HG02642 (cell line): Measurements from ENCODE around the gene FUT8.

Experiments used
- ATAC-seq: cut with Tn5 transposase; IDR thresholded peaks from one replicate; pipeline ENCODE4 v1.9.1; 2021; ENCODE audit warnings: mild to moderate bottlenecking; ENCODE audit not compliant: unreplicated experiment, poor library complexity

FUT8 gene

DNA sequence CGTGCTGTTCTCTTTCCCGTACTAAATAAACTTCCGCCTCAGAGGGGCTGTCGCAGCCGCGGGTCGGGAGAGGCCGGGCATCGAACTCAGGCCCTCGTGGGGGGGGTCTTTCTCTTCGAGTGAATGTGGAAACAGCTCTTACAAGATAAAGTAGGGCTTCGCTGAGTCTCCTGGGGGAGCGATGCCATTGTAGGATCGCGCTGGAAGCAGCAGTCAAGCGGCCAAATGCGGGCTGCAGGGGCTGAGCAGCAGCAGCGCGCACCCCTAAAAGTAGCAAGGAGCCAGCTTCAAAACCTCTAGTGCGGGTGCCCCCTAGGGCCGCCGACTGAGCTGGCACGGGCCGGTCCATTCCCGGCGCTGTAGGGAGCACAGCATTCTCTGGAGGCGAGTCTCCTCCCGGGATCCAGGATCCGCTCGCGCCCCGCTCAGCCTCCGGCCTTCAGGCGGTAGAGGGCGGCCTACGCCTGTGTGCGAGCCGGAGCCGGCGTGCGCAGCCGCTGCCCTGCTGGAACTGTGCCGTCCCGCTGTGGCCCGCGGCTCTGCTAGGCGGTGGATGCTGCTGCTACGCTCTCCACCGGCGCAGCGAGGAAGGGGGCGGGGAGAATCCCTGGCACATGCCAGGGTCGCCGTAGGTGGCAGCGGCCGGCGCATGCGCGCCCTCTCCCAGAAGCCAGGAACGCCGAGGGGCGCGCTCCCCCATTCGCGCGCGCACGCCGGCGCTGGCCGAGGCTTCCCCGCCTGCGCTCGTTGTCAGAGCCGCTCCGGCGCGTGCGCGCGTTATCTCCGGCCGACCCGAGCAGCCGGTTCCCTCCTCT lies at the start of gene FUT8:
Gene FUT8, plus strand, starts transcription at position 699 of the 815 bp plus-strand sequence. CDS start 148,834 bp downstream, outside the sequence.
- ATAC-seq, result peak; percentile 76

DNA sequence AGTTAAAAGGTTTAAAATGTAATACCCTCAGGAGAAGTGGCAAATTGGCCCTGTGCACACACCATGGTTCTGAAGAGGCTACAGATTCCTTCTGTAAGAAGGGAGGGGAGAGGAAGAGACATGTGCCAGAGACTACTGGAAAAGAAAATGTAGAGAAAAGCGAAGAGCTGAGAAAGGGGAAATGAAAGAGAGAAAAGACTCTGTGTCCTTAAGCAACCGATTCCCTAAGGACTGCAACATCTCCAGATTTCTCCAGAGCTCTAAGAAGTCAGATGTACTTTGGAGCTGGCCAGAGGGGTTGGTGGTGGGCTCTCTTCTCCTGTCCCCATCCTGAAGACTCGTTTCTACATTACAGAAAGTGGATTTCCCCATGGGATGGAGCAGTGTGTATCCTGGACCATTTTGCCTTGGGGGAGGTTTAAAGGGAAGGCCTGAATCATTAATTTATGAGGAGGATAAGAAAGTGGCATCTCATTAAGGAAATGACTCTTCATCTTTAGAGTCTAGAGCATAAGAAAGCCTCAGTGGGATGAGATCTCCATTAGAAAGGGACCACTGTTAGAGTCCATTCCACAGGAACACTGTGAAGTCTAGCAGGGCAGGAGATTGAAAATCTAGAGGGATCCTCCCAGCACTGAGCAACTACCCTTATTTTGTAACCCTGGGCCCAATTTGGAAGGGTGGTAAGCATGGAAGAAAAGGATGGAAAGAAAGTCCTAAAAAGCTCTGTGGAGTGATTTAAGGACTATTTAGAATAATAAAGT lies 45.5 kb upstream of the FUT8 start:
- no peak for ATAC-seq

- no peak for ATAC-seq
Observed at GRCh38 chr14:65369560-65369959, 43.0 kb upstream of the FUT8 start.

DNA sequence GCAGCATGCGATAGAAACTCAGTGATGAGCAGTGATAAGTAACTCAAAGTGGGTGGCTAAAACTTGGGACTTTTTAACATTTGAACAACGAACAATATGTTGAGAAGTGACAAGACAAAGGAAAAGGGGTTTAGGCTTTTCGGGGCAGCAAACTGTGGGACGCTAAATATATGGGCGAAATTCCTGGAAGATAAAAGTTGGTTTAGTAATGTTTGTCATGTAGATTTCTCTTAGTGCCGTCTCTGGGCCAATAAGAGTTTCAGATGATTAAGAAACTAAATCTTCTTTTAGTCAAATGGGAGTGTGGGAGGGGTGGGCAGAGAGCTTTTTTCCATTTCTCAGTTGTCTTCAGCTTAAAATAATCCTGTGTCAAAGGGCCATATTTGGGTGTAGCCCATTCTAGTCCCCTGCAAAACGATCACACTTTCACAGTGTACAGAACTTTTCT lies 41.7 kb upstream of the FUT8 start:
- no peak for ATAC-seq

- ATAC-seq, result peak; percentile 38
Observed at GRCh38 chr14:65371784-65372183, 40.7 kb upstream of the FUT8 start.

DNA sequence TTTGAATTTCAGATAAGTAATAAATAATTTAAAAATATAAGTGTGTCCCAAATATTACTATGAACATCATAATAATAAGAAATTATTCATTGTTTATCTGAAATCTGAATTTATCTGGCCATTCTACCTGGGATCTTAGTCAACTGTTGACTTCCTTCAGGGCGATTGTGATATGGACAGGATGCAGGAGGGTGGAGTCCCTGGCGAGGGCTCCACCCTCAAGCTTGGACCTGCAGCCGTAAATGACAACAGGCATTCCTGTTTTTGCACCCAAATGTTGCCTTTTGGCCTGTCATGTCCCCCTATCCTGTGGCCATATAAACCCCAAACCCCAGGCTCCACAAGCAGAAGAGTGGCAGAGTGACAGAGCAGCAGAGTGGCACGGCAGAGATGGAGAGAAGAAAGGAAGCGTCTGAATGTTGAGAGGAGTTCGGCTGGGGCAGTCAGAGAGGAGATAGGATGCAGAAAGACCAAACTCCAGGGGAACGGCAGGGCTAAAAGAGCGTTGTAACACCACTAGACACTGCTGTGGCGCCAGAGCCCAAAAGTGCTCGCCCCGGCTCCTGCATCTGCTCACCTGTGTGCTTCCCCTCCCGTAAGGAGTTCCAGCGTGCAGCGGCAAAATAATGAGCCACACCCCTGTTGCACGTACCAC lies 39.4 kb upstream of the FUT8 start:
- ATAC-seq, result no peak

GRCh38 chr14:65373671-65374039 lies 38.9 kb upstream of the FUT8 start:
- ATAC-seq, result no peak

GRCh38 chr14:65377576-65377975 lies 35.0 kb upstream of the FUT8 start:
- no peak for ATAC-seq

DNA sequence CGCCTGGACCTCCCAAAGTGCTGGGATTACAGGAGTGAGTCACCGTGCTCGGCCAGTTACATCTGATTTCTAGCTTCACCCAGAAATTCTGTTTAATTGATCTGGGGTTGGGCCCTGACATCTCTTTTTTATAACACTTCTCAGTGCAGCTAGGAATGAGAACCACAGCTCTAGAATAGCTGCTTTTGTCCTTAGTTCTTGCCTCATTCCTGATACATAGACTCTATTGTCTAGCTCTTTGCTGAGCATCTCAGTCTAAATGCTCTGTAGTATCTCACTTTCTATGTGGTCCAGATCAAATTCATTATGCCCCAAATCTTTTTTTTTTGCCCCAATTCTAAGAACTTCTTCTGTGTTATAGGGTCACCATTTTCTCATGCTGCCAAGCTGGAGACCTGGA lies 29.9 kb upstream of the FUT8 start:
- no peak for ATAC-seq

DNA sequence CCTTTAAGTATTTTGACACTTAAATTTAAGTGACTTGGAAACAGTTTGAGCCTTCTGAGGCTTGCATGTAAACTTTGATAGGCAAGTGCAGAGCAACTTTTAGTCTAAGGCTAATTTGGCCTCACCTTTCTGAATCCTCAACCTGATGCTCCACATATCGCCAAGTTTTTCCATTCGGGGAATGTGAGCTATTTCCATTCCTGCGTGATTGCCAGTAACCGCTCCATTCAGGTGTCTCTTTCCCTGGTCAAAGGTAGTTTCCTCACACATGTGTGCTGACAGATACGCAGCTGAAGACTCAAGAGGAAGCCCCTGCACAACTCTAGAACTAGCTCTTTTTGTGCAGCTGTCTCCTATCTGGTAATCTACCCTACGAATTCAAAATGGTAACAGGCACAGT lies 25.4 kb upstream of the FUT8 start:
- ATAC-seq, result peak; percentile 30

DNA sequence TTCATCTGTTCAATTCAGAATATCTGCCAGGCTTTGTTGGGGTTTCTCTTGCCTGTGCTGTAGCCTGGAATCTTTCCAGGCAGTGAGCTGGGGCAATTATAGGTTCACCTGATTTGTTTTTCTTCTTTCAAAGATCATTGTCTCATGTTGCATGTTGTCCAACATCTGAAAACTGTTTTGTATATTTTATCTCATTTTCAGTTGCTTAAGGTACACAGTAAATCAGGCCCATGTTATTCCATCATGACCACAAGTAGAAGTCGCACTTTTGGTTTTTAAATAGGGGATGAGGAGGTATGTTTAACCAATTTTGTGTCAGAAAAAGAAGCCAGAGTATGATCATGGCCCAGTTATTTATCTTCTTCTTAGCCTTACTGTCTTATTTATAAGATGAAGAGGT lies 24.9 kb upstream of the FUT8 start:
- peak; percentile 66 for ATAC-seq

DNA sequence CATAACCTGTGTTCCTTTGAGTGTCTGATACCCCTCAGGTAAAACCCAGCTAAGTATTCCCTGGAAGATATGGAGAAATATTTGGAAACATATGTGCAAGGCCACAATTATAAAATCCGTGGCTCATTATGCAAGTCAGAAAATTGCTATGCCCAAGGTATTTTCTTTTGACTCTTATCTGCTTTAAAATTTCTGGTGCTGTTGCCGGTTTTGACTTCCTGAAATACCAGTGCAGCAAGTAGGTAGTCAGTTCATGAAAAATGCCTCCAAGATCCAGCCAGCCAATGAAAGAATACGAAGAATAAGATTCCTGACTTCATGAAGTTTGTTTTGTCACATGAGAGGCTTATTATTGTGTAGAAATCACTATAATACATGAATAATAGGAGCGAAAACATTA lies 20.2 kb upstream of the FUT8 start:
- no peak for ATAC-seq

- no peak for ATAC-seq
Observed at GRCh38 chr14:65396082-65396910, 16.2 kb upstream of the FUT8 start.

- ATAC-seq, result no peak
Observed at GRCh38 chr14:65403231-65403630, 9.3 kb upstream of the FUT8 start.

DNA sequence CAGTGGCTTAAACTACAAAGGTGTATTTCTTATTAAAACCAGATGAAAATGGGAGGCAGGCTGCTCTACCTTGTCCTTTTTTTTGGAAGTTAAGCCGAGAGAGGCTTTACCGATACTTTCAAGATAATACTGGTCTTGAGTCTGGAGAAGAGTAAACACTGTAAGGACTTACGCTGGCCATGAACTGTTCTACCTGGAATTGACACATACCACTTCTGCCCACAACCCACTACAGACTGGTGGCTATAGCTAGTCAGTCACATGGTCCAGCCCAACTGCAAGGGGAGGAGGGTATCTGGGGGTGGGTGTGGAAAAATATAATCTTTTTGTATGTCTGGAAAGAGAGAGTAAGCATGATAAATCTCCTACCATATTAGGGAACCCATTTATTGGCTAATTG lies 4.4 kb upstream of the FUT8 start:
- ATAC-seq, result no peak

DNA sequence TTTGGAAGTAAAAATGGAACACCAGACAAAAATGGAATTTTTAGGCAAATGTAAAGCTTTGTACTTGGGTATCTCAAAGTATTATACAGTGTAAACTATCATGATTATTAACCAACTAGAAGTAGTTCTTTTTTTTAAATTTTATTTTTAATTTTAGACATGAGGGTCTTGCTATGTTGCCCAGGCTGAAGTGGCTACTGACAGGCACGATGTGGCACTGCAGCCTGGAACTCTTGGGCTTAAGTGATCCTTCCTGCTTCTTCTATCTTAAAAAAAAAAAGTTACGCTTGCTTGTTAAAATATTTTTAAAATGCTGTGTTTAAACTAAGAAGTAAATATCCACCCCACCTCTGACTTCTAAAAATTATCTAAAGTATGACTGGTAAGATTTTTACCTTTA lies 1.9 kb upstream of the FUT8 start:
- no peak for ATAC-seq

DNA sequence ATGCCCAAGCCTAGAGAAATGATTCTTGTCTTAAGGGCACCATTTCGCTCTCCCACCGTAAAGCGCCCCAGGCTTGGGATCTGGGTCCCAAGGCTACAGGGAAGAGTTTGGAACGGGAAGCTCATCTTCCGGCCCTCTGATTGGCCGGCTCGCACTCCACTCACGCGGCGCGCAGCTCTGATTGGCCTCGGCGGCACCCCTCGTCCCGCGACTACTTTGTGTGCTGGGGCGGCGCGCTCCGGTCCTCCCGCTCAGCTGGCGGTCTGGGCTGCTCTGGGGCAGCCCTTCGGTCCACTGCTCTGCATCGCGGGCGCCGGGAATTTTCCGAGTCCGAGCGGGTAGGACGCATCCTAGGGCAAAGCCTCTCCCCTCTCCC lies 886 bp upstream of the FUT8 start:
- ATAC-seq, result peak; percentile 57

DNA sequence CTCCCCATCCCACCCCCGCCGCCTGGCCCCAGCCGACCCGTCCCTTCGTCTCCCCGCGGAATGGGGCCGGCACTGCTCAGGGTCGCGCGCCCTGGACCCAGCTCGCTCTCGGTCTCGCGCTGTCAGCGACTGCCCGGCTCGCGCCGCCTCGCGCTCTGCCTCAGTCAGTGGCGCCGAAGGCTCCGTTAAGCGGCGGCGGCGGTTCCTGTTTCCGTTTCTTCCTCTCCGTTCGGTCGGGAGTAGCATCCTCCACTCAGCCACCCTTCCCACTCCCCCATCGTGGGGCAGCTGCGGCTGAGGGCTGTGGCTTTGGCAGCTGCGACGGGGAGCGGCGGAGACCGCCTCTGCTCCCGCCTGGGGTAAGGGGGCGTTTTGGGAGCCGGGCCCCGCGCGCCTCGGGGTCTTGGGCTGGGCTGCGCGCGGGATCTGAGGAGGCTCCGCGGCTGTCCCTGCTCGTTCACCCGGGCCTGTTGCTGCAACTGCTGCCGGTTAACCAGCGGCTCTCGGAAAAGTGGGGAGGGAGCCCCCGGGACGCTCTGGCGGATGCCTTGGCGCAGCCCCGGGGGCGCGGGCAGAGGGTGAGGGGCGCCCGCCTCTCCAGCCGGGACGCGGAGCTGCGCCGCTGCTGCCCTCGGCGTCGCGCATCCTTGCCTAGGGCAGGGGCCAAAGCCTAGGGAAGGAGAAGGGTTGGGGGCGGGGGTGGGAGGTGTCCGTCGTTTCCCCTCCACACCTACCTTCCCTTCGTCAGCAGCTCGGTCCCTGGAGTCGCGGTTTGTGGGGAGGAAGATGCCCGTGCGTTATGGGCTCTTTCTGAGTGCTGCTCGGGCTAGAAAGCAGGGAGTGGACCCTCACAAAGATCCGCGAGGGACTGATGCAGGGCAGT lies 567 bp downstream of the FUT8 start:
- ATAC-seq, result peak; percentile 38

DNA sequence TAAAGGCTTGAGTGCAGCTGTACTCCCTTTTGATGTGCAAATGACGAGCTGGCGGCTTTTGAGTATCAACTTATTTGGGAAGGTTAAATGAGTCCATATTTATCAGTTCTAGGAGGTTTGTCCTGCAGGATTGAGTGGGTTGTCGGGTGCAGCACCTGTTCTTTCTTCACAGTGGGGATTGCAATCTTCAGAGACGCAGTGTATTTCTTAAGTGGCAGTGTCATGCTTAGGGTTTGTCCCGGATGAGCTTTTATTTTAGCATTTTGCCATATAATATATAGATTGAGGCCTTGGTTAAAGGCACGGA lies 1.2 kb downstream of the FUT8 start:
- ATAC-seq, result no peak
